ENCODE measurements around the gene SPATA16.

DNA sequence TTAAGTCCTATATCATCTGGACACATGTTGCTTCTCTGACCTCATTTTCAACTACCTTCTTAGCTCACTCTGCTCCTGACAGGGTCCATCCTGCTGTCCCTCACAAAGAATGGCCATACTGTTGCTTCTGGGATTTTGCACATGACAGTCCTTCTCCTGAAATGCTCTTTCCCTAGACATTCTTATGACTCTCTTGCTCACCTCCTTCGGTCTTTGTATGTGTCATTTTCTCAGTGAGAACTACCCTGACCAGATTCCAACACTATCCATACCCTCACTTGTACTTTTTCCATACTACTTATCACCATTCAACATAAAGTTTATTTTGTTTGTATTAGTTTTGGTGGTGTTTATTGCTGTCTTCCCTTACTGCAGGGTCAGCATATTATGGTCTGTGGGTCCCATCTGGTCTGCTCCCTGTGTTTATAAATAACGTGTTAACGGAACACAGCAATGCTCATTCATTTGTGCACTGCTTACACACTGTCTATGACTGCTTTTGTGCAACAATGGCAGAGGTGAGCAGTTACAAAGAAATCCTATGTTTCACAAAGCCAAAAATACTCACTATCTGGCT, 159.5 kb downstream of the SPATA16 start:
- TF ChIP-seq EZH2 (IDR thresholded peaks at IDR 0.05) (no peak), POLR2AphosphoS5 (IDR thresholded peaks at IDR 0.05; ENCODE audit: borderline replicate concordance, low read depth, low read length) (no peak)
